ENCODE results near the gene ARPC5L.
"Not testable (repeated sequence)": the region's sequence is repeated elsewhere in the genome, so short reads cannot be mapped to it uniquely, and the experiment has no call there.

DNA sequence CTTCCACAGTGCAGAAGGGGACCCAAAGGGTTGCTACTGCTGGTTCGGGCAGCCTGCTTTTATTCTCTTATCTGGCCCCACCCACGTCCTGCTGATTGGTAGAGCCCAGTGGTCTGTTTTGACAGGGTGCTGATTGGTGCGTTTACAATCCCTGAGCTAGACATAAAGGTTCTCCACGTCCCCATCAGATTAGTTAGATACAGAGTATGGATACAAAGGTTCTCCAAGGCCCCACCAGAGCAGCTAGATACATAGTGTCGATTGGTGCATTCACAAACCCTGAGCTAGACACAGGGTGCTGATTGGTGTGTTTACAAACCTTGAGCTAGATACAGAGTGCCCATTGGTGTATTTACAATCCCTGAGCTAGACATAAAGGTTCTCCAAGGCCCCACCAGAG, 23.8 kb upstream of the ARPC5L start:
- TF ChIP-seq, protein P1, sequence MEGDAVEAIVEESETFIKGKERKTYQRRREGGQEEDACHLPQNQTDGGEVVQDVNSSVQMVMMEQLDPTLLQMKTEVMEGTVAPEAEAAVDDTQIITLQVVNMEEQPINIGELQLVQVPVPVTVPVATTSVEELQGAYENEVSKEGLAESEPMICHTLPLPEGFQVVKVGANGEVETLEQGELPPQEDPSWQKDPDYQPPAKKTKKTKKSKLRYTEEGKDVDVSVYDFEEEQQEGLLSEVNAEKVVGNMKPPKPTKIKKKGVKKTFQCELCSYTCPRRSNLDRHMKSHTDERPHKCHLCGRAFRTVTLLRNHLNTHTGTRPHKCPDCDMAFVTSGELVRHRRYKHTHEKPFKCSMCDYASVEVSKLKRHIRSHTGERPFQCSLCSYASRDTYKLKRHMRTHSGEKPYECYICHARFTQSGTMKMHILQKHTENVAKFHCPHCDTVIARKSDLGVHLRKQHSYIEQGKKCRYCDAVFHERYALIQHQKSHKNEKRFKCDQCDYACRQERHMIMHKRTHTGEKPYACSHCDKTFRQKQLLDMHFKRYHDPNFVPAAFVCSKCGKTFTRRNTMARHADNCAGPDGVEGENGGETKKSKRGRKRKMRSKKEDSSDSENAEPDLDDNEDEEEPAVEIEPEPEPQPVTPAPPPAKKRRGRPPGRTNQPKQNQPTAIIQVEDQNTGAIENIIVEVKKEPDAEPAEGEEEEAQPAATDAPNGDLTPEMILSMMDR (conservative IDR thresholded peaks at IDR 0.05; ENCODE audit: low read length) = not testable (repeated sequence)
- TF ChIP-seq EZH2phosphoT487 (IDR thresholded peaks at IDR 0.05; ENCODE audit: borderline replicate concordance) = not testable (repeated sequence)

Measured in Loucy (cell line).